ENCODE measurements around the gene C2CD4B.

GRCh38 chr15:62187910-62188309, 22.8 kb upstream of the C2CD4B start:
- TF ChIP-seq CTCF (IDR thresholded peaks at IDR 0.05) = no peak
- no peak for TF ChIP-seq POLR2A (IDR thresholded peaks at IDR 0.05)
- TF ChIP-seq POLR2AphosphoS5 (IDR thresholded peaks at IDR 0.05) = no peak

All from breast epithelium (tissue), 3 donors.